ENCODE measurements around the gene CDC42SE2. TPM values are rescaled to one million over a fixed set of nuclear protein-coding genes. Genes with fewer than 3 reads are reported as not detected.

The CDC42SE2 gene
- total RNA-seq, 1 donor from 2014 or later = 24.1 TPM

GRCh38 chr5:131285703-131286399, 22.0 kb downstream of the CDC42SE2 start:
- Mint-ChIP-seq H3K27me3 (ENCODE audit: low read depth, unreplicated experiment) (no peaks in the 10 kb centered on the region), H3K27ac (ENCODE audit: unreplicated experiment) (no peak overlapping the region), H3K36me3 (ENCODE audit: low read depth, unreplicated experiment) (peaks cover 2% of the 10 kb centered on the region), H3K4me3 (ENCODE audit: unreplicated experiment) (no peak overlapping the region), H3K9me3 (ENCODE audit: unreplicated experiment) (no peaks in the 10 kb centered on the region), H3K4me1 (ENCODE audit: low read depth, unreplicated experiment) (peaks cover 15% of the 10 kb centered on the region)
- H3K9ac ChIP-seq (ENCODE audit: low read length) = no peak overlapping the region
- peaks cover 87% of the 10 kb centered on the region for H3K79me2 ChIP-seq (ENCODE audit: insufficient read depth, low read length)
- FAIRE-seq (no peak), DNase-seq (ENCODE audit: low read depth) (no peak)
- TF ChIP-seq CTCF (IDR thresholded peaks at IDR 0.05; ENCODE audit: insufficient read depth, low read depth, low read length) (no peak), EZH2 (IDR thresholded peaks at IDR 0.05; ENCODE audit: insufficient read depth, low read length) (no peak)
- H3K4me1 ChIP-seq (ENCODE audit: insufficient read depth, low read length) = peaks cover 5% of the 10 kb centered on the region
- no peak overlapping the region for H3K4me3 ChIP-seq (ENCODE audit: insufficient read depth, low read depth, low read length)
- no peaks in the 10 kb centered on the region for H3K9me3 ChIP-seq (ENCODE audit: insufficient read depth, low read depth, low read length)
- H3K27ac ChIP-seq (ENCODE audit: low read depth, low read length) = no peak overlapping the region
- H2AFZ ChIP-seq (ENCODE audit: low read depth, low read length) = no peak overlapping the region
- no peaks in the 10 kb centered on the region for H3K36me3 ChIP-seq (ENCODE audit: insufficient read depth, low read length)
- H4K20me1 ChIP-seq (ENCODE audit: insufficient read depth, low read length) = peaks cover 38% of the 10 kb centered on the region
- H3K4me2 ChIP-seq (ENCODE audit: low read length) = no peak overlapping the region
- H3K27me3 ChIP-seq (ENCODE audit: insufficient read depth, low read length) = no peaks in the 10 kb centered on the region

- H3K79me2 ChIP-seq (ENCODE audit: insufficient read depth, low read length) = peaks cover 87% of the 10 kb centered on the region
- Mint-ChIP-seq H3K27me3 (ENCODE audit: low read depth, unreplicated experiment) (no peaks in the 10 kb centered on the region), H3K9me3 (ENCODE audit: unreplicated experiment) (no peaks in the 10 kb centered on the region), H3K4me3 (ENCODE audit: unreplicated experiment) (no peak overlapping the region), H3K27ac (ENCODE audit: unreplicated experiment) (no peak overlapping the region), H3K4me1 (ENCODE audit: low read depth, unreplicated experiment) (peaks cover 10% of the 10 kb centered on the region), H3K36me3 (ENCODE audit: low read depth, unreplicated experiment) (peaks cover 2% of the 10 kb centered on the region)
- H2AFZ ChIP-seq (ENCODE audit: low read depth, low read length) = no peak overlapping the region
- H3K4me2 ChIP-seq (ENCODE audit: low read length) = no peak overlapping the region
- no peak for TF ChIP-seq EZH2 (IDR thresholded peaks at IDR 0.05; ENCODE audit: insufficient read depth, low read length)
- TF ChIP-seq CTCF (IDR thresholded peaks at IDR 0.05; ENCODE audit: insufficient read depth, low read depth, low read length) = no peak
- peaks cover 3% of the 10 kb centered on the region for H3K4me1 ChIP-seq (ENCODE audit: insufficient read depth, low read length)
- no peaks in the 10 kb centered on the region for H3K9me3 ChIP-seq (ENCODE audit: insufficient read depth, low read depth, low read length)
- H3K9ac ChIP-seq (ENCODE audit: low read length) = no peak overlapping the region
- H3K4me3 ChIP-seq (ENCODE audit: insufficient read depth, low read depth, low read length) = no peak overlapping the region
- FAIRE-seq (no peak), DNase-seq (ENCODE audit: low read depth) (no peak)
- H4K20me1 ChIP-seq (ENCODE audit: insufficient read depth, low read length) = peaks cover 33% of the 10 kb centered on the region
- H3K27me3 ChIP-seq (ENCODE audit: insufficient read depth, low read length) = no peaks in the 10 kb centered on the region
- no peak overlapping the region for H3K27ac ChIP-seq (ENCODE audit: low read depth, low read length)
- H3K36me3 ChIP-seq (ENCODE audit: insufficient read depth, low read length) = no peaks in the 10 kb centered on the region
These were observed 22.5 kb downstream of the CDC42SE2 start for GRCh38 chr5:131286400-131286715.

GRCh38 chr5:131288328-131288727, 24.5 kb downstream of the CDC42SE2 start:
- H3K9me3 ChIP-seq (ENCODE audit: insufficient read depth, low read depth, low read length) = no peaks in the 10 kb centered on the region
- no peak for TF ChIP-seq EZH2 (IDR thresholded peaks at IDR 0.05; ENCODE audit: insufficient read depth, low read length)
- no peak for TF ChIP-seq CTCF (IDR thresholded peaks at IDR 0.05; ENCODE audit: insufficient read depth, low read depth, low read length)
- no peaks in the 10 kb centered on the region for H3K27me3 Mint-ChIP-seq (ENCODE audit: low read depth, unreplicated experiment)
- DNase-seq (ENCODE audit: low read depth) = no peak
- H3K36me3 ChIP-seq (ENCODE audit: insufficient read depth, low read length) = no peaks in the 10 kb centered on the region
- no peaks in the 10 kb centered on the region for H3K4me1 Mint-ChIP-seq (ENCODE audit: low read depth, unreplicated experiment)
- H3K36me3 Mint-ChIP-seq (ENCODE audit: low read depth, unreplicated experiment) = peaks cover 2% of the 10 kb centered on the region
- H3K27ac ChIP-seq (ENCODE audit: low read depth, low read length) = no peak overlapping the region
- no peak overlapping the region for H3K27ac Mint-ChIP-seq (ENCODE audit: unreplicated experiment)
- H3K27me3 ChIP-seq (ENCODE audit: insufficient read depth, low read length) = no peaks in the 10 kb centered on the region
- no peak for FAIRE-seq
- no peak overlapping the region for H3K4me3 Mint-ChIP-seq (ENCODE audit: unreplicated experiment)
- H3K9me3 Mint-ChIP-seq (ENCODE audit: unreplicated experiment) = no peaks in the 10 kb centered on the region
- no peak overlapping the region for H2AFZ ChIP-seq (ENCODE audit: low read depth, low read length)
- peaks cover 89% of the 10 kb centered on the region for H3K79me2 ChIP-seq (ENCODE audit: insufficient read depth, low read length)
- H3K9ac ChIP-seq (ENCODE audit: low read length) = no peak overlapping the region
- H4K20me1 ChIP-seq (ENCODE audit: insufficient read depth, low read length) = peaks cover 34% of the 10 kb centered on the region
- H3K4me3 ChIP-seq (ENCODE audit: insufficient read depth, low read depth, low read length) = no peak overlapping the region
- no peak overlapping the region for H3K4me2 ChIP-seq (ENCODE audit: low read length)
- H3K4me1 ChIP-seq (ENCODE audit: insufficient read depth, low read length) = no peaks in the 10 kb centered on the region
